ENCODE results near the gene ARHGDIA.

The ARHGDIA gene

GRCh38 chr17:81905993-81906392, 34.9 kb upstream of the ARHGDIA start:
- no peak for DNase-seq (ENCODE audit: low spot score)

DNA sequence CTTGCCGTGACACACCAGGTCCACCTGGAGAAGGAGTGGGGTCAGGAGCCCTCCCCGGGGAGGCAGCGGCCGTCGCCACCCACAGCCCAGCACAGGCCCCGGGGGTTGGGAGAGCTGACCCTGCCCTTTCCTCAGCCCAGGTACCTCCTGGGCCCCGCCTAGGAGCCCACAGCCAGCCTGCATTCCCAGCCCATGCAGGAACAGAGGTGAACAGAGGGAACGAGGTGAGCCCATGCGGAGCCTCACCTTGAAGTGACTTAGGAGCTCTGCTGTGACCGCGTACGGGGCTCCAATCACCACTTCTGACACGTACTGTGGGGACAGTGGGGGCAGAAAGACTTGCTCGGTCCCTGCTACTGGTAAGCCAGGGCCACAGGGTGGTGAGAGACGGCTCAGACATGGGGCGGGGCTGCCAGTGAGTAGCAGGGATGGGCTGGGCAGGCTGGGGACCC, 34.3 kb upstream of the ARHGDIA start:
- no peak for DNase-seq (ENCODE audit: low spot score)

DNA sequence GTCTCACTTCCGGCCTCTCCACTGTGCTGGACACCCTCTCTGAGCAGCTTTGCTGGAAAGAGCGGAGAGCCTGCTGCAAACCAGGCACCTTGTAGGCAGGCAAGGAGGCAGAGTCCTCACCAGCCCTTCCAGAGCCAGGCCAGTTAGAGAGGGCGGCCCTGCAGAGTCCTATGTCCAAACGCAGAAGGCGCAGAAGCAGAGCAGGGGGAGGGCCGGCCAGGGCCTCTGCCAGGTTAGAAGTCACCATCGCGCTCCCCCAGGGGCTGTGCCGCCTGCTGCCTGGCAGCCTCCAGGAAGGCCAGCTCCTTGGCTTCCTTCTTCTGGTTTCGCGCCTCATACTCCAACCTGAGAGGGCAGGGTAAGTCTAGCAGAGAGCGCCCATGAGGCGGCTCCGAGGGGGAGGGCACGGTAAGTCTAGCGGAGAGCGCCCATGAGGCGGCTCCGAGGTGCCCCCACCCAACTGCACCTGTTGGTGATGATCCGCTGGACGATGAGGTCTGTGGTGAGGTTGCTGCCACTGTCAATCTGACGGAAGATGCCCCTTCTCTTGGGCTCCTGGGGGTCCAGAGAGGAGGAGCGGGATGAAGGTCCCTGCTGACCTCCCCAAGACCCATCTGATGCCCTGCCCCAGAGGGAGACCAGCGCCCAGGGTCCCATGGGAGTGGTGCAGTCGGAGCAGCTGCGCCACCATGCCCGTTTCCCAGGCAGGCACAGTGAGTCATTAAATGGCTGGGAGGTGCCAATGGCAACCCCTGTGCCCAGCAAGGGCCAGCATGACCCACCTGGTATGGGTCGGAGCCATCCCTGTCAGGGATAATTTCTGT, 33.7 kb upstream of the ARHGDIA start:
- DNase-seq (ENCODE audit: low spot score), result no peak

GRCh38 chr17:81903896-81904599, 32.9 kb upstream of the ARHGDIA start:
- DNase-seq (ENCODE audit: low spot score), result no peak

DNA sequence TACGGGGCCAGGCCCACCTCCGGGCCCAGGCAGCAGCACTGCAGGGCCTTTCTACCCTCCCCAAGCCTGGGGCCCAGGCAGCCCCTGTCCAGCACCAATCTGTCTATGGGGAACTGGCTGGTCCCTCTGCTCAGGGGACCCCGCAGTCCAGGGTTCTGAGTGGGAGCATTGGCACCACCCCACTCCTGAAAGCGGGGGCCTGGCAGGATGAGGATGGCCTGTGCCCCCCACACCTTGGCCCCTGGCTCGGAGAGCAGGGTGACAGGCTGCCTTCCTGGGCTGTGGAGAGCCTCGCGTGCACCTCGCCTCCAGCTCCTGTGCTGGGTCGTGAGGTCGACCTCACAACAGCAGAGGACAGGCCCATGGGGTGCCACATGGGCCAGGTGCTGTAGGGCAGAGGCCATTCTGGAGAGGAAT, 32.3 kb upstream of the ARHGDIA start:
- DNase-seq (ENCODE audit: low spot score), result no peak

- no peak for DNase-seq (ENCODE audit: low spot score)
These were observed 31.7 kb upstream of the ARHGDIA start for GRCh38 chr17:81902653-81903414.

DNA sequence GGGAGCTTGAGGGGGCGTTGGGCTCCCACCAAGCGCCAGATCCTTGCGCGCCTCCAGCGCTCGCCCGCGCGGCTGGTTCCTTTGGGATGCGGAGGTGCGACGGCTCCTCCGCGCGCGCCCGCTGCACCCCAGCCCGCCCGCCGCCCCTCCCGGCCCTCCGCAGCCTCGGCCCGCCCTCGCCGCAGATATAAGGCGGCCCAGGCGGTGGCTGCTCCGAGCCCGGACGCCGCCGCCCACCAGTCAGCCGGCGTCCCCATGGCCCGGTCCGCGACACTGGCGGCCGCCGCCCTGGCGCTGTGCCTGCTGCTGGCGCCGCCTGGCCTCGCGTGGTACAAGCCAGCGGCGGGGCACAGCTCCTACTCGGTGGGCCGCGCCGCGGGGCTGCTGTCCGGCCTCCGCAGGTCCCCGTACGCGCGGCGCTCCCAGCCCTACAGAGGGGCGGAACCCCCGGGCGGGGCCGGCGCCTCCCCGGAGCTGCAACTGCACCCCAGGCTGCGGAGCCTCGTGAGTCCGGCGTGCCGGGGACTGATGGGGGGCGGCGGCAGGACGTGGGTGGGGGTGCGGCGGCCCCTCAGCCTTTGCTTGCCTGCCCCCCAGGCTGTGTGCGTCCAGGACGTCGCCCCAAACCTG, 31.0 kb upstream of the ARHGDIA start, which contains the start of gene NPB:
TSS of gene NPB (plus strand) at position 216 of the 630 bp plus-strand sequence. CDS start at position 256, 40 bp downstream.
- peak; percentile 54 for DNase-seq (ENCODE audit: low spot score)

DNA sequence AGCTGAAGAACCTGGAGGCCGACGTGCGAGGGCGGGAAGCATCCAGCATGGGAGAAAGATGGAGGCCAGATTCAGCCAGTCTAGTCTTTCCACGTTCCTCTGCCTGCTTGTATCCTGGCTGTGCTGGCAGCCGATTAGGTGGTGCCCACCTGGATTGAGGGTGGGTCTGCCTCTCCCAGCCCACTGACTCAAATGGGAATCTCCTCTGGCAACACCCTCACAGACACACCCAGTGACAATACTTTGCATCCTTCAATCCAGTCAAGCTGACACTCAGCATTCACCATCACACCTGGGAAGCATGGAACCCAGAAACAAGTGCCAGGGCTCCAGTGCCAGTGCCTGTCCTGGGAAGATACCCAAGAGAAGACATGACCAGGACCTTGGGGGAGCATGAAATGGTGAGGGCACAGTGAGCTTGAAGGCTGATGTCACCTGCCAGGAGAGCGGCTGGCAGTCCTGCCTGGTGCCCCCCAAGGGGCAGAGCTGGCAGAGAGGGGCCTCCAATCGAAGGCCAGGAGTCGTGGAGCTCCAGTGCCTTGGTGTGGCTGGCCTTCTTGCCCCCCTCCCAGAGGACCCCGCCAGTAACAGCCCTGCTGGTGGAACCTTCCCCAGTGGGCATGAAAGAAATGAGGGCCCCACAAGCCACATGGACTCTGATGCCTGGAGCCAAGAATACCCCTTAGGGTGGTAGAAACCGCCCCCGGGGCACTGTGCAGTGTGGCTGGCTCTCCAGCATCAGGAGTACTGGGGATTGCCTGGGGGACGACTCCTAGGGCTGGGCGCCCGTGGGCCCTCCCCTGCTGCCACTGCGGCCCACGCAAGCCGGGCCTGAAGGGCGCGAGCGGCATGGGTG, 30.3 kb upstream of the ARHGDIA start:
- DNase-seq (ENCODE audit: low spot score), result no peak

DNA sequence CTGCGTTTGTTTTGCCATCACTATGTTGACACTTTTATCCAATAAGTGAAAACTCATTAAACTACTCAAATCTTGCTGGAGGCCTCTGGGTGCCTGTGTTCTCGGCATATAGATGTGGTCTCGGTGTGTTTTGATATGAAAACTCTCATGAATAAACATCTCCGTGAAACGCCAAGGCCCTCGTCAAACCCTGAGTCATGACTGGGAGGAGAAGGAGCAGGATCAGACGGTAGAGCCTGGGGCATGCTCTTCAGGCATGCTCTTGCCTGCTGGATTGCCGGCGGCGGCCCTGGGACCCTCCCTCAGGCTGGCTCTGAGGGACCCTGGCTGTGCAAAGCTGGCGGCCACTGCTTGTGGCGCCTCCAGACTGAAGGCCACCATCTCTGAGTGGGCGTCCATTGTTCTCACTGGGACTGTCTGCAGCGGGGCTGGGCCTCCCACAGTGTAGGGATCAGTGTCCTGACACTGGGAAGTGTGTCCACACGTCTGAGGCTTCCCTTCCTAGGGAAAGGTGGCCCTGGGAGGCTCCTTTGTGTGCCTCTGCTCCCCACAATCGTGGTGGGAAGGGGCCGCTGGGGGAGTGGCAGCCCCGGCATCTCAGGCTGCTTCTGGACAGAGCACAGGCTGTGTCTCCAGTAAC, 29.2 kb upstream of the ARHGDIA start:
- no peak for DNase-seq (ENCODE audit: low spot score)

DNA sequence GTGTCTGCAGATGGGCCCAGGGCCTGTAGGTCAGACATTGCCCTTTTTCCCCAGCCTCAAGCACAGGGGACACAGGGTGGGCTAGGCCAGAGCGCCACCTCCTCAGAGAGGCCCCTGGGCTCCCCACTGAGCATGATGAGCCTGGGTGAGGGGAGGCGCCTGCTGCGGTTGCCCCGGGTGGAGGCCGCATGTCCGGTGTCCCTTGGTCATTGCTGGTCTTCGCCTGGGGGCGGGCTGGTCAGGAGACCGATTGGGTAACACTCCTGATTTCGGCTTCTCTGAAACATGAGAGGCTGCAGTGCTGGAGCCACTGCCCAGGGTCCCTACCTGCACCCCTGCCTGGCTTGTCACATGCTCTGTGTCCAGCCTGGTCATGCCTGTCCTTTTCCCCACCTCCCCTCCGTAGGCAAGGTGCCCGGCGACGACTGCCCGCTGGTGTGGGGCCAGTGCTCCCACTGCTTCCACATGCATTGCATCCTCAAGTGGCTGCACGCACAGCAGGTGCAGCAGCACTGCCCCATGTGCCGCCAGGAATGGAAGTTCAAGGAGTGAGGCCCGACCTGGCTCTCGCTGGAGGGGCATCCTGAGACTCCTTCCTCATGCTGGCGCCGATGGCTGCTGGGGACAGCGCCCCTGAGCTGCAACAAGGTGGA, 28.5 kb upstream of the ARHGDIA start:
- DNase-seq (ENCODE audit: low spot score), result no peak

DNA sequence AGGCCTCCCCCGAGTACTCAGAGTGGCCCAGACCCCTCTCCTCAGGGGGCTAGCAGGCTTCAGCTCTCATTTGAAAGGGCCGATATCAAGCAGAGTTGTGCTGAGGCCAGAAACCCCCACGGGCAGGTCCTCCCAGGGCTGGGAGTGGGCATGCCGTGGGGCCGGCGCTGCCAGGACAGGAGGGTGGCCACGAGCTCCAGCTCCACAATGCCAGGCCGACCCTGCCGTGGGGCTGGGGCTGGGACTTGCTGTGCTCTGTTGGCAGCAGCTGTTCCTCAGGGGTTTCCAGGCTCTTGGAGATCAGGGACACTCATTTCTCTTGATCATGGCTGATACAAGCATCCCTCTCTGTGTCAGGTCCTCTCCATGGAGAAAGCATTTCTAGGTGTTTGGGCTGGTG, 27.7 kb upstream of the ARHGDIA start:
- no peak for DNase-seq (ENCODE audit: low spot score)

DNA sequence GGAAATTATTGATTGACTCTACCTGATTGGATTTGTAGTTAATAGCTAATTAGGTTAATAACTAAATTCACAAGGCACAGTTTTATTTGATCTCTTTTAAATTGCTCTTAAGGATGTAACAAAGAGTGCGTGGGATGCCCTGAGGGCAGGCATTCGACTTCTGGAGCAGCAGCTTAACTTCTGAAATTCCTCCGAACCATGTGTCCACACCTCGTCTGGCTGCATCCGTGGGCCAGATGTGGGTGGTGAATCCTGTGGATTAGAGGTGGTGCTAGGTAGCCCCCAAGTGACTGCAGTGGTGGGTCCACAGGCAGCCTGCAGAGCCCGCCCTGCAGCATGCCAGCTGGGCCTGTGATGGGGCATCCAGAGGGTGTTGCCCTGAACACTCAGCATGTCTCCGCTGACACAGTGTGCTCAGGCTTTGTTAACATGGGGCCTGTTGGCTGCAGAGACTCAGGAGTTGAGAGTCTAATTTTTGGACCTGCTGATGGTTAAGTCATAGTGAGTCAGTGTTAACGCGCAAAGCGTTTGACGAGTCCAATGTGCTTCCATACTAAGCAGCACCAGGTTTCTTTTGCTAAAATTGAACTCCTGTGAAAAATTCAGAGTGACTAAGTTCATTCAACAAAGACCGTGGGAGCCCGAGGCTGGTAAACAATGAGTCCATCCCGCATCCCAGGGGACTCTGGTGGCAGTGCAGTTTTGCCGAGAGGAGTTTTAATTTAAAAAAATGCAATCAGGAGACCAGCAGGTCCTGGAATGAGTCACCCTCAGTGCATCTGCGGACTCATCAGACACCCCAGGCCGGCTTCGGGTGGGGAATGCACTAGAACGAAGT, 27.1 kb upstream of the ARHGDIA start:
- DNase-seq (ENCODE audit: low spot score), result peak; percentile 48

- no peak for DNase-seq (ENCODE audit: low spot score)
These were observed 24.3 kb upstream of the ARHGDIA start for GRCh38 chr17:81895400-81895799.

DNA sequence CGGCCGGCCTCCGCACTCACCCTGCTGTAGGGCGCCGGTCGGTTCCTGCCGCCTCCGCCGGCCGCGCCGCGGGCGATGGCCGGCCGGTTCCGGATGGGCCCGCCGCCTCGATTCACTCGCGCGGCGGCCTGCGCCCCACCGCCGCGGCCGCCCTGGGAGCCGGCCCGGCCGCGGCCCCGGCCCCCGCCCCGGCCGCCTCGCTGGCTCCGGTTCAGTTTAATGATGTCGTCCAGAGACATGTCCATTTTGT, 20.1 kb upstream of the ARHGDIA start:
- DNase-seq (ENCODE audit: low spot score), result no peak

- no peak for DNase-seq (ENCODE audit: low spot score)
These were observed 19.5 kb upstream of the ARHGDIA start for GRCh38 chr17:81890447-81891302.

- no peak for DNase-seq (ENCODE audit: low spot score)
These were observed 18.5 kb upstream of the ARHGDIA start for GRCh38 chr17:81889602-81890001.

GRCh38 chr17:81888988-81889595, 18.0 kb upstream of the ARHGDIA start:
- no peak for DNase-seq (ENCODE audit: low spot score)

All from kidney capillary endothelial cell (primary cell).